ENCODE data around the gene RPL15.
"Not testable (repeated sequence)": the region's sequence is repeated elsewhere in the genome, so short reads cannot be mapped to it uniquely, and the experiment has no call there.

Gene RPL15

DNA sequence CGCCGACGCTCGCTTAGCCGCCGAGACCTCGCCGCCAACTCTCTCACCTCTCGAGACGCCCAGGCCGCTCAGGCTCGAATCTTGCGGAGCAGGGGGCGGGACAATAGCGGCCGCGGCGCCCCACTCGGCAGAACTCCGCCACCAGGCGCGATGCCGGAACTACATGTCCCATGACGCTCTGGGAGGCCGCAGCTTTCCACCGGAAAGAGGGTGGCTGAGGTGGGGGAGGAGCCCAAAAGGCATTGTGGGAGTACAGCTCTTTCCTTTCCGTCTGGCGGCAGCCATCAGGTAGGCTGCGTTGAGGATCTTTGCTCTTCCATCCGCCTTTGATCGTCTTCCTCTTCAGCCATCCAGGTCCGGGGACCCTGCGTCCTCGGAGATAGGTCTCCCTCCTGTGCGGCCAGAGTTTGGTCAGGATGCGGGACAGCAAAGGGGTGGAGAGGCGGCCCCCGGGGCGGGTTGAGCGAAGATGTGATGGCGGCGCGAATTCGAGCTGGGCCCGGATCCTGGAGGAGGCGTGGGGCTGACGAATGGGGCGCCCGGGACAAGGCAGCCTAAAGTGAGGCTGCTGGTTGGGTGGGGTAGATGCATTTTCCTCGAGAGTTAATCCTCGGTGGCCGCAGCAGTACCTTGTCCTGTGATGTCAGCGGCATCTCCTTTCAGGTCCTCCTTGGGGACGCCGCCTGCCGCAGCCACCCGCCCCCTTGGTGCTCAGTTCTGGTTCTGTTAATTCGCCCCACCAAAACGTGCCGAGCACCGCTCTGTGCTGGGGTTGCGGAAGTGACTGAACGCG is at the start of gene RPL15, which contains the start of gene NKIRAS1:
RPL15 (plus strand) TSS at position 247 of the 793 bp plus-strand sequence. CDS start 728 bp downstream, outside the sequence.
NKIRAS1 (minus strand) TSS at position 105 of the 793 bp plus-strand sequence. CDS start 6,086 bp downstream, outside the sequence.
- peak; percentile 95 for DNase-seq

GRCh38 chr3:23867400-23867799 is 49.5 kb upstream of the RPL15 start:
- DNase-seq, result no peak

DNA sequence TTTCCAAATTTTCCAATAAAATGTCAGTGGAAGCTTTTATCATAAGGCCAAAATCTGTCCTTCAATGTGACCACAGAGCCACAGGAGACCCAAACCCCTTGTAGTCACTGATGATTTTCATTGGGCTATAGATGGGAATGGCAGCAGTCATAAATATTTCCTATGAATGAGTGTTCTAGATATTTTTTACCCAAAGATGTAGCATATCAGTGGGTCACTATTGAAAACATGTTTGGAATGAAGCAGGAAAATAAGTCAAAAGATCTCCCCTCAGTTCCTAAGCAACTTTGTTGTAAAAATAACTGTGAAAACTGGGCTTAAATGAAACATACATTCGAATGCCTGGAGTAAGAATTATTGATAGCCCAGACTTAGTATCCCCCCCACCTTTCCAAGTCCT is 49.1 kb upstream of the RPL15 start:
- no peak for DNase-seq

- DNase-seq, result no peak
Measured at GRCh38 chr3:23869977-23870662, 46.8 kb upstream of the RPL15 start.

DNA sequence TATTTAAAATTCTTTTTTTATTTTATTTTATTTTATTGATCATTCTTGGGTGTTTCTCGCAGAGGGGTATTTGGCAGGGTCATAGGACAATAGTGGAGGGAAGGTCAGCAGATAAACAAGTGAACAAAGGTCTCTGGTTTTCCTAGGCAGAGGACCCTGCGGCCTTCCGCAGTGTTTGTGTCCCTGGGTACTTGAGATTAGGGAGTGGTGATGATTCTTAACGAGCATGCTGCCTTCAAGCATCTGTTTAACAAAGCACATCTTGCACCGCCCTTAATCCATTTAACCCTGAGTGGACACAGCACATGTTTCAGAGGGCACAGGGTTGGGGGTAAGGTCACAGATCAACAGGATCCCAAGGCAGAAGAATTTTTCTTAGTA is 46.3 kb upstream of the RPL15 start:
- DNase-seq, result not testable (repeated sequence)

GRCh38 chr3:23871361-23871760 is 45.6 kb upstream of the RPL15 start:
- DNase-seq, result not testable (repeated sequence)

DNA sequence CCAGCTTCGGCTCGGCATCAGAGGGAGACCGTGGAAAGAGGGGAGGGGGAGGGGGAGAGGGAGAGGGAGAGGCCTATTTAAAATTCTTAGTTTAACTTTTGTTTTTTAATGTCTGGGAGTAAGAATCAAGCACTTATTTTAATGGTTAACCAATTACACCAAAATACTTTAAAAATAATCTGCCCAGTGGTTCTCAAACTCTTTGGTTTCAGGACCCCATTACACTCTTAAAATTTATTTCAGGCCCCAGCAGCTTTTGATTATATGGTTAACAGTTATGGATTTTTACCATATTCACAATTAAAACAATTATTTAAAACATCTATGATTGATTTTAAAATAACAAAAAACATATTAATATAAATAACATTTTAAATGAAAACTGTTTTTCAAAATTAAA is 44.6 kb upstream of the RPL15 start:
- DNase-seq, result no peak

DNA sequence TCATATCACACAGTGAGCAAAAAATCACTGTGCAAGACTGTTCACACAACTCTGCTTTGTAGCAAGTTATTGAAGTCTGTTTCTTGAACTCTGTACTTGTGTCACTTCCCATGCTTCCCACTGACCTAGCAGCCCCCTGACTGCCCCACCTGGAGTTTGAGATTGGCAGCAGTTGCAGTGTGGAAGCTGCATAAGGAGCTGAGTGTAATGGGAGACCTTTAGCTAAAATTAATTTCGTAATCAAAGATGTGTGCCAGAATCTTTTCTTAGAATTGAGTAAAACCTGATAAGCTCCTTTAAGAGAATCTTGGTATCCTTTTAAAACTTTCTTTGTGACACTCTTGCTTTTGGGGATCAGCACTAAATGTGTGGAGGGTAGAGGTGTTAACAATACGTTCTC is 43.0 kb upstream of the RPL15 start:
- DNase-seq, result no peak

DNA sequence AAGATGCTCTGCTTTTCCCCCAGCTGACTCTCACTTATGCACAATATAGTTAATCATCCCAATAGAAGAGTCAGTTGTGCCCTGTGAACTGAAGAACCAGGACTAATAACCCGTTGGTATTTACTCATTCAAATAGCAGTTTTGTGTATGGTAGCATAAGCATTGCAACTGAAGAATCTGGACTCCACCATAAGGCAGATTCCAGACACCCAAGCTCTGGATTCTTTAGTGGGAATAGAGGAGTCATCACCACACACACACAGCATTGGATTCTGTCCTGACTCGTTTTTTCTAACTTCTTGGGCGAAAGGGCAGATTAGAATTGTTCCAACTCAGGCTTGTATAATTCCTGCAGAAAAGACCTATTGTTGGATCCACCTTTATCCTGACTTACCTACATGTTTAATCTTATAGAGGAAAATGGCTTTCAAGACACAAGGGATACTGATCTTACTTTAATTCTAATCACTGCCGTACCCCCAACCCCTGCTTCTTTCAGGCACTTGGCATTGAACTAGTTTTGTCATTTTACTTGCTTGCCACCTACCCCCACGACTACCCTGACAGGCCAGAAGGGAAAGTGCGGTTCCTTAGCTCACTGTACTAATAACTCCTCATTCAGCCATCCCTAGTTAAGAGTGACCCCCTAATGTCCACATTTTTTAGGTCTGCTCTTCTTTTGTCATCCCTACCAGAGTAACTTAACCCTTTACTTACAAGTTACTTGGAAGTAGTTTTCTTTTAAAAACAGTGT is 42.4 kb upstream of the RPL15 start:
- DNase-seq, result no peak

DNA sequence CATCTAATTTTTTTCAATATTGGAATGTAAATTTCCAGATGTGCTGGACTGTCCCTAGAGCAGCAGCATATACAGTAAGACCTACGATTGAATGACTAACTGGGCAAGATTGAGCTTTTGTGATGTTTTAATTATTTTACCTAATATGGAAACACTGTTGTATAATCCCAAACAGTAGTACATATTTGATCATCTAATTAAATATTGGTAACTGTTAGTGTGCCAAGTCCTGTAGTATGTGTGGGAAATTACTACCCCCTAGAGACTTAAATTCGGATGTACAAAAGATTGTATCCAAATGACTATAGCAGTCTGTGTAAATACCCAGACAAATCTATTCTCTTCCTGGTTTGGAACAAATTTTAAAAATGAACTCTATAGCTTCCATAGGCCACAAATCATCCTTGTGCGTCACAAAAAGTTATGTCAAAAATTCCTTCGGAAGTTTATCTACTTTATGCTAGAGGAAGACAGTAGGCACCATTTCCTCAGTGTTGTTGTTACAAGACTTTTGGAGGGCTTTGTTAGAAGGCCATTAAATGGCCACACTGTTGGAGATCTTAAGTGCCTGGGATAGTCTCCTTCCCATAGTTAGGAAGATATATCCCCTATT is 41.7 kb upstream of the RPL15 start:
- DNase-seq, result no peak

DNA sequence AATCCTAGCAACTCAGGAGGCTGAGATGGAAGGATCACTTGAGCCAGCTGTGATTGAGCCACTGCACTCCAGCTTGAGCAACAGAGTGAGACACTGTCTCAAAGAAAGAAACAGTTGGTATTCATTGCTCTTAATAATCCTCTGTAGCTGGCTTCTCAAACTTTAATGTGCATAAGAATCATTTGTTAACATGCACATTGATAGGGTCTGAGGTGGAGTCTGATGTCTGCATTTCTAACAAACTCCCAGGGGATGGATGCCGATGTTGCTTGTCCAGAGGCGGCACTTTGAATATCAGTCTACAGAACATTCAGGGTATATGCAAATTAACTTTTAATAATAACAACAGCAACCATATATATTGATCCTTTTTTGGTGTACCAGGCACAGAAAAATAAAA is 40.0 kb upstream of the RPL15 start:
- no peak for DNase-seq

DNA sequence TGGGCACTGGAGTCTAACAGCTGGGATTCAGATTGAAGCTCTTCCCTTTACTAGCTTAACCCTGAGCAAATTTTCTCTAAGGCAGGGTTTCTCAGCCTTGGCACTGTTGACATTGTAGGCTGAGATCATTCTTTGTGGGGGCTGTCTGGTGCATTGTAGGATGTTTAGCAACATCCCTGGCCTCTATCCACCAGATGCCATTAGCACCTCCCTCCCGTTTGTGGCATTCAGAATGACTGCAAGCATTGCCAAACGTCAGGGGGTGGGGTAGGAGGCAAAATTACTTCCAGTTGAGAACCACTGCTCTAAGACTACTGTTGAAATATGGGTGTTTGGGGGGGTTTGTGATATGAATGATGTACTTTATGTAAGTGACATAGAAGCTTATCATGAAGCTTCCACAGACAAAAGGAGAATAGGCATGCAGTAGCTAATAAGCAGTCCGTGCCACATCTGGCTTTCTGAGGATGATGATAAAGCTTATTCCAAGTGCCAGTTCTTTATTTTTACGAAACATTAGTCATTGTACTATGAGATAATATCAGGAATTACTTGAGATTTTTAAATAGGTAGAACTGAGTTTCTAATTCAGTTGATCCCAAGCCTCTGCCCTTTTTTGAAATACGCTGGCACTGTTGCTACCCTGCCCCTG is 39.5 kb upstream of the RPL15 start:
- DNase-seq, result no peak

DNA sequence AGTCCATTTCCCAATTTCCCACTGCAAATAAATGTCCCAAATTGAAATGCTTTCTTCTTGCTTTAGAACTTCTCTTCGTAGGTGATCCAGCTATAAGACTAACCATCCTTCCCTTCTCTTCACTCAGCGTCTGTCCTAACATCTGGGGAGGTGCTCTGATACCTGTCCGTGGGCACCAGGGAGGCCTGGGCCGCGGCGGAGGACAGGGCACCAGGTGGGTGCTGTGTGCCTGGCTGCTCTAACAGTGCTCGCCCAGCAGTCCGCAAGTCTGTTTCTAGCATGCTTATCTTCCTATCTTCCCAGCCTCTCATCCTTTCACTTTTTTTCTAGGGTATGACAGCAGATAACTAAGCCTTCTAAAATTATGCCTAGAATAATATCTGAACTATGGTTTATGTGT is 37.4 kb upstream of the RPL15 start:
- no peak for DNase-seq

DNA sequence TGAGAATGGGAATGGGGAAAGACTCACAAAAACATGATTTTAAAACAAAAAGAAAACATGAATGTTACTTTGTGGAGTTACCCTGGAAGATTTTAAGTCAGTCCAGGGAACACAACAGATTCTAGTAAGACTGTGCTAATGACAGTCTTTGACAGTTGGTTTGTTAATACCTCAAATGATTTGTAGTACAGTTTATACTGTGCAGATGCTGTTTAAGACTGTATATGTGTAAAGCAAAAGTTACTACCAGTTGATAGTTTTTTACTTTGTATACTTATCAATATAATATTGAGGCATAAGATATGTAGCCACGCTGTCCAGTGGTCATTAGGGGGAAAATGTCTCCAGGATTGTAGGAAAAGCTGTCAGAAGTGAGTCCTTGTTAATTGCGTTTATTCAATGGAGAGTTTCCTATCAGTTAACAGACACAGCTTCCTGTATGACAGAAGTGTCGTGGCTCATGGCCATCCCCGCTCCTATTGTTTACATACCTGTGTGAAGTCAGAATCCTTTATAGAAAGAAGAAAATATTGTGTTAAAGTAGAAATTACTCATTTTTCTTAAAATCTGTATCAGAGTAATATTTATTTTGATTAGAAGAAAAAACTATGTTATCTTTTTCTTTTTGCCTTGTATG is 36.1 kb upstream of the RPL15 start:
- no peak for DNase-seq

GRCh38 chr3:23881993-23882392 is 34.9 kb upstream of the RPL15 start:
- DNase-seq, result not testable (repeated sequence)

- no peak for DNase-seq
Measured at GRCh38 chr3:23882487-23882918, 34.4 kb upstream of the RPL15 start.

GRCh38 chr3:23884481-23884880 is 32.5 kb upstream of the RPL15 start:
- DNase-seq, result no peak

- no peak for DNase-seq
Measured at GRCh38 chr3:23885210-23885609, 31.7 kb upstream of the RPL15 start.

- no peak for DNase-seq
Measured at GRCh38 chr3:23886311-23886710, 30.6 kb upstream of the RPL15 start.

GRCh38 chr3:23888617-23889228 is 28.2 kb upstream of the RPL15 start:
- DNase-seq, result no peak

- no peak for DNase-seq
Measured at GRCh38 chr3:23889386-23889785, 27.5 kb upstream of the RPL15 start.

GRCh38 chr3:23889950-23890349 is 27.0 kb upstream of the RPL15 start:
- no peak for DNase-seq
